Stimulated activated CD8-positive, alpha-beta memory T cell treated with anti-CD3 and anti-CD28 coated beads, Interleukin-15, amount 100 ng/mL, for 24 hours (primary cell): Measurements from ENCODE around the gene CBFA2T2.
"Not testable (repeated sequence)": the region's sequence is repeated elsewhere in the genome, so short reads cannot be mapped to it uniquely, and the experiment has no call there.

ENCODE experiments used
- DNase-seq: peaks from one replicate; pipeline ENCODE4 v3.0.0-alpha.2; 2020; ENCODE audit warnings: low read depth

Gene CBFA2T2

GRCh38 chr20:33624399-33624798, 134.5 kb downstream of the CBFA2T2 start:
- DNase-seq = no peak

- no peak for DNase-seq
Observed at GRCh38 chr20:33626190-33626589, 136.3 kb downstream of the CBFA2T2 start.

GRCh38 chr20:33627577-33628216, 137.8 kb downstream of the CBFA2T2 start:
- DNase-seq = no peak

GRCh38 chr20:33629533-33629932, 139.6 kb downstream of the CBFA2T2 start:
- no peak for DNase-seq

GRCh38 chr20:33629979-33630378, 140.1 kb downstream of the CBFA2T2 start:
- DNase-seq = no peak

GRCh38 chr20:33630507-33630906, 140.6 kb downstream of the CBFA2T2 start:
- DNase-seq = no peak

GRCh38 chr20:33631910-33632309, 142.0 kb downstream of the CBFA2T2 start:
- not testable (repeated sequence) for DNase-seq

GRCh38 chr20:33635341-33635740, 145.4 kb downstream of the CBFA2T2 start:
- no peak for DNase-seq

- no peak for DNase-seq
Observed at GRCh38 chr20:33636776-33637175, 146.9 kb downstream of the CBFA2T2 start.

- DNase-seq = no peak
Observed at GRCh38 chr20:33640287-33640686, 150.4 kb downstream of the CBFA2T2 start.

GRCh38 chr20:33644313-33645071, 154.6 kb downstream of the CBFA2T2 start:
- no peak for DNase-seq

GRCh38 chr20:33645072-33645358, 155.1 kb downstream of the CBFA2T2 start:
- no peak for DNase-seq

GRCh38 chr20:33645396-33645795, 155.5 kb downstream of the CBFA2T2 start:
- DNase-seq = no peak

- DNase-seq = no peak
Observed at GRCh38 chr20:33646191-33646590, 156.3 kb downstream of the CBFA2T2 start.

GRCh38 chr20:33646959-33647602, 157.2 kb downstream of the CBFA2T2 start:
- DNase-seq = not testable (repeated sequence)

GRCh38 chr20:33647603-33648395, 157.9 kb downstream of the CBFA2T2 start:
- no peak for DNase-seq

- no peak for DNase-seq
Observed at GRCh38 chr20:33648396-33649004, 158.6 kb downstream of the CBFA2T2 start.

GRCh38 chr20:33649201-33649681, 159.3 kb downstream of the CBFA2T2 start:
- no peak for DNase-seq

- no peak for DNase-seq
Observed at GRCh38 chr20:33650111-33650752, 160.3 kb downstream of the CBFA2T2 start.

- DNase-seq = no peak
Observed at GRCh38 chr20:33650753-33651561, 161.1 kb downstream of the CBFA2T2 start.
